B cell (primary cell): Measurements from ENCODE around the gene ZSWIM2. TPM values are rescaled to one million over a fixed set of nuclear protein-coding genes. Genes with fewer than 3 reads are reported as not detected.
"Not testable (repeated sequence)": the region's sequence is repeated elsewhere in the genome, so short reads cannot be mapped to it uniquely, and the experiment has no call there.

Experiments
- ATAC-seq: fragments of 200-7000 bp; cut with Tn5 transposase; one replicate; pipeline ENCODE4 v1.10.0; 2021; ENCODE audit warnings: low read depth, mild to moderate bottlenecking, moderate number of reproducible peaks, moderate library complexity
- CTCF ChIA-PET: fragments of 350-600 bp; sonication (Branson Sonifier 250); formaldehyde crosslinking; loops from one replicate; lab custom pipeline; 2021; ENCODE audit warnings: antibody characterized with exemption, inconsistent platforms; lab: Charles Lee
- POLR2A ChIA-PET: fragments of 350-600 bp; sonication (Branson Sonifier 250); formaldehyde crosslinking; loops from one replicate; lab custom pipeline; 2021; ENCODE audit warnings: antibody characterized with exemption; lab: Charles Lee
- DNase-seq: peaks from one replicate; pipeline ENCODE4 v3.0.0; 2013
- H2AFZ ChIP-seq: 2 replicates; pipeline ENCODE4 v1.6.1; 2012; ENCODE audit warnings: mild to moderate bottlenecking, low read depth, low read length; ENCODE audit not compliant: insufficient read depth, poor library complexity, severe bottlenecking
- H3K27ac ChIP-seq, 2 donors: 1 replicate in 1 of 2; 2 replicates in 1 of 2; pipeline ENCODE4 v1.5.1; 2012 to 2013; ENCODE audit warnings: low read length in 2 of 2, mild to moderate bottlenecking in 2 of 2, moderate library complexity in 1 of 2
- H3K27me3 ChIP-seq, 4 experiments: fragments of 200-600 bp in 1 of 4; sonication (generic) in 1 of 4; replicated peaks in 1 of 4; 1 replicate in 2 of 4; 2 replicates in 2 of 4; pipeline versions ENCODE4 v1.6.1 to v1.7.0; 2013 to 2016; ENCODE audit warnings: low read length in 3 of 4, mild to moderate bottlenecking in 2 of 4, mixed read lengths in 1 of 4, moderate library complexity in 1 of 4; ENCODE audit not compliant: insufficient read depth in 4 of 4, control insufficient read depth in 3 of 4; ENCODE audit errors: control extremely low read depth in 1 of 4
- H3K36me3 ChIP-seq, 2 experiments: replicated peaks in 1 of 2; 1 replicate in 1 of 2; 2 replicates in 1 of 2; pipeline versions ENCODE4 v1.6.1 to v1.7.1; 2013; ENCODE audit warnings: low read length in 1 of 2; ENCODE audit not compliant: insufficient read depth in 2 of 2, control insufficient read depth in 1 of 2; ENCODE audit errors: control extremely low read depth in 1 of 2, extremely low read depth in 1 of 2
- H3K4me1 ChIP-seq, 2 donors: fragments of 200-600 bp in 1 of 2; sonication (generic) in 1 of 2; 1 replicate in 1 of 2; 2 replicates in 1 of 2; pipeline versions ENCODE4 v1.5.1 to v1.6.1; 2013 to 2017; ENCODE audit warnings: low read length in 2 of 2; ENCODE audit not compliant: control insufficient read depth in 2 of 2, insufficient read depth in 2 of 2
- H3K4me2 ChIP-seq: replicated peaks from 2 replicates; pipeline ENCODE3; 2012; ENCODE audit warnings: mild to moderate bottlenecking, low read depth, low read length; ENCODE audit not compliant: poor library complexity, severe bottlenecking
- H3K4me3 ChIP-seq, 5 experiments: fragments of 200-600 bp in 1 of 5; sonication (generic) in 1 of 5; 1 replicate in 3 of 5; 2 replicates in 2 of 5; pipeline versions ENCODE4 v1.5.1 to v1.7.0; 2011 to 2016; ENCODE audit warnings: low read length in 4 of 5, mild to moderate bottlenecking in 4 of 5, low read depth in 2 of 5, control low read depth in 1 of 5, moderate library complexity in 1 of 5; ENCODE audit not compliant: insufficient read depth in 1 of 5; ENCODE audit errors: control extremely low read depth in 1 of 5, extremely low read depth in 1 of 5
- H3K79me2 ChIP-seq: fragments of 200-600 bp; sonication (generic); one replicate; pipeline ENCODE4 v1.6.0; 2016; ENCODE audit warnings: low read length; ENCODE audit not compliant: control insufficient read depth, insufficient read depth
- H3K9ac ChIP-seq: fragments of 200-600 bp; sonication (generic); 2 replicates; pipeline ENCODE4 v1.6.1; 2017; ENCODE audit warnings: mild to moderate bottlenecking, low read length, moderate library complexity
- H3K9me3 ChIP-seq, 3 donors: one replicate each; pipeline versions ENCODE4 v1.6.1 to v1.7.1; 2013; ENCODE audit warnings: low read length in 2 of 3; ENCODE audit not compliant: control insufficient read depth in 2 of 3, insufficient read depth in 1 of 3; ENCODE audit errors: control extremely low read depth in 1 of 3
- H4K20me1 ChIP-seq: 2 replicates; pipeline ENCODE4 v1.6.0; 2012; ENCODE audit warnings: mild to moderate bottlenecking, low read length; ENCODE audit not compliant: insufficient read depth, control insufficient read depth, poor library complexity, severe bottlenecking
- H3K27ac Mint-ChIP-seq: one replicate; pipeline ENCODE4 v1.8.0; 2021; ENCODE audit warnings: mixed read lengths
- H3K27me3 Mint-ChIP-seq: one replicate; pipeline ENCODE4 v1.8.0; 2021; ENCODE audit warnings: mixed read lengths
- H3K4me1 Mint-ChIP-seq: one replicate; pipeline ENCODE4 v1.8.0; 2021; ENCODE audit warnings: mixed read lengths
- H3K4me3 Mint-ChIP-seq: one replicate; pipeline ENCODE4 v1.8.0; 2021; ENCODE audit warnings: mixed read lengths
- H3K9me3 Mint-ChIP-seq: one replicate; pipeline ENCODE4 v1.8.0; 2022; ENCODE audit warnings: mixed read lengths; ENCODE audit not compliant: insufficient read depth
- CTCF ChIP-seq: fragments of 200-600 bp; IDR thresholded peaks from one replicate; pipeline ENCODE4 v1.8.0; 2022; ENCODE audit warnings: antibody characterized with exemption, mild to moderate bottlenecking
- EZH2 ChIP-seq: IDR thresholded peaks from 2 replicates; pipeline ENCODE4 v1.6.1; 2012; ENCODE audit warnings: borderline replicate concordance, low read depth, mild to moderate bottlenecking, moderate library complexity, low read length; ENCODE audit not compliant: insufficient read depth, poor library complexity, severe bottlenecking
- WGBS: methylation state at CpG from one replicate; pipeline ENCODE4 v1.1.5; 2013; ENCODE audit warnings: missing lambda C conversion rate; ENCODE audit not compliant: insufficient coverage; 5-methylcytosine and 5-hydroxymethylcytosine counted together
- intact Hi-C: fragments of 100-400 bp; cut with micrococcal nuclease; formaldehyde crosslinking; loops from one replicate; pipeline ENCODE4 v1.10.0; 2022
- polyA minus RNA-seq: library from RNA; depleted of rRNA, polyadenylated mRNA; stranded (reverse); fragments of >200 nt; gene quantifications from 2 replicates; pipeline ENCODE4 v1.2.3, GENCODE V29; 2012
- polyA plus RNA-seq: library from polyadenylated mRNA; depleted of rRNA; stranded (reverse); fragments of >200 nt; gene quantifications from 2 replicates; pipeline ENCODE4 v1.2.3, GENCODE V29; 2012
- total RNA-seq, 2 donors: library from RNA; stranded (reverse); fragments of 120-200 nt in 1 of 2; gene quantifications; 1 replicate in 1 of 2; 2 replicates in 1 of 2; pipeline versions ENCODE4 v1.2.3 to v1.2.4, GENCODE V29; 2013 to 2022

Gene ZSWIM2
- total RNA-seq (not detected in 2 replicates), polyA plus RNA-seq (not detected in 2 replicates), polyA minus RNA-seq (not detected in 2 replicates)
- not detected for total RNA-seq (2013)

GRCh38 chr2:186848873-186849578, at the start of gene ZSWIM2:
TSS of gene ZSWIM2 (minus strand) at chr2:186849170. CDS start at chr2:186849130, 40 bp downstream.
- H3K27me3 ChIP-seq: peaks cover 0 to 7% (median 2%) of the 10 kb centered on the region in 4 experiments
- H3K4me1 Mint-ChIP-seq: peaks cover 11% of the 10 kb centered on the region
- WGBS: 3% methylated on average over 36 of the region's 39 CpGs
- ChIA-PET CTCF (no interaction called here), POLR2A (no interaction called here)
- ATAC-seq (no peak), DNase-seq (no peak)
- no peaks in the 10 kb centered on the region for H3K36me3 ChIP-seq
- H3K79me2 ChIP-seq: no peaks in the 10 kb centered on the region
- no peak for TF ChIP-seq CTCF
- TF ChIP-seq EZH2: no peak
- peak within 1 kb of the TSS; percentile 53 for H3K4me2 ChIP-seq
- H3K9ac ChIP-seq: no peak within 1 kb of the TSS
- peak within 1 kb of the TSS in 3 of 5 experiments; percentile 7 to 44 (median 14) for H3K4me3 ChIP-seq
- H3K27ac ChIP-seq: no peak within 1 kb of the TSS
- H4K20me1 ChIP-seq: no peaks in the 10 kb centered on the region
- intact Hi-C loops: no loop called here
- peaks cover 13% of the 10 kb centered on the region for H3K27me3 Mint-ChIP-seq
- H3K9me3 ChIP-seq: peaks cover 0 to 5% (median under 1%) of the 10 kb centered on the region in 3 donors
- H3K27ac Mint-ChIP-seq: no peak within 1 kb of the TSS
- H2AFZ ChIP-seq: peak within 1 kb of the TSS; percentile 51
- peaks cover 7% of the 10 kb centered on the region in 2 donors for H3K4me1 ChIP-seq
- no peaks in the 10 kb centered on the region for H3K9me3 Mint-ChIP-seq
- H3K4me3 Mint-ChIP-seq: peak within 1 kb of the TSS; percentile 58

GRCh38 chr2:186896220-186896619, 47.2 kb upstream of the ZSWIM2 start:
- H3K9ac ChIP-seq, POLR2A ChIA-PET, H3K9me3 Mint-ChIP-seq, H3K27me3 Mint-ChIP-seq, CTCF ChIA-PET, H3K4me3 ChIP-seq, H3K9me3 ChIP-seq, ATAC-seq, H2AFZ ChIP-seq, H3K4me3 Mint-ChIP-seq, H4K20me1 ChIP-seq, intact Hi-C loops, H3K27ac ChIP-seq, H3K27ac Mint-ChIP-seq, H3K79me2 ChIP-seq, H3K27me3 ChIP-seq, H3K4me1 Mint-ChIP-seq, H3K36me3 ChIP-seq, DNase-seq, H3K4me1 ChIP-seq, H3K4me2 ChIP-seq: not testable (repeated sequence)
- no CpG with 5 or more reads among the region's 3 CpGs for WGBS
